ENCODE measurements around the gene WDR1. TPM values are rescaled to one million over a fixed set of nuclear protein-coding genes. Genes with fewer than 3 reads are reported as not detected.

The WDR1 gene
- total RNA-seq, 1 donor = 314 TPM

DNA sequence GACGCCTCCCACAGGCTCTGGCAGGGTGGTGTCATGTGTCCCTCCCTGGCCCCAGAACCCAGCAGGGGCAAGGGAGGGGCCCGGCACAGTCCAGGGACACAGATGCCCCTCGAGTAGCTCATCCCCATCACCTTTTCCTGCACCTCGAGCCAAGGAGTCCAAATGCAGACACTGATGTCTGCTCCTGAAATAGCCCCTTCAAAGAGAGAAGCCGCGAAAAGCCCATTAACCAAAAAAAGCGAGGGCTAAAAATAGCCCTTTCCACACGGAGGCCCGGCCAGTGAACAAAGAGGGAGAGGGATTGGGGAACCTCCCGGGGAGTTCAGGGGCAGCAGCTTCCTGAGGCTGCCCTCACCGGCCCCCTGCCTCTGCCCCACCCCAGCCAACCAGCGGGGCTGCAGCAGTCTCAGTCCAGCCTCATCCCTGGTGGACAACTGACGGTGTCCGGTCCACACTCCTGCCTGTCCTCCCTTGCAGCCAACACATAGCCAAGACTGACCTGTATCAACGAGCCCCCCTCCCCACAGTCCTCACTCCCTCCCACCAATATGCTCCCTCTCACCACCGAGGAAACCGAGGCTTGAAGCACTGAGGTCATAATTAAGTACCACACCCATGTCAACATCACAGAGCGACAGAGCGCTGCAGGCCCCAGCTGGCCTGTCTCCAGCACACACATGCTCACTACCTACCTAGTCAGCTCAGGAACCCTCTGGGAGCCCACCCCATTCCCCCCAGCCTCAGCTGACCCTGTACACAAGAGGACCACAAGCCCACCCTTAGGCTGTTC lies 23.9 kb downstream of the WDR1 start:
- Histone ChIP-seq H3K4me2 (ENCODE audit: insufficient read depth, low read length) (no peak overlapping the region), H3K4me1 (ENCODE audit: insufficient read depth, low read length) (peaks cover 56% of the 10 kb centered on the region), H3K9me3 (ENCODE audit: low read depth, low read length) (no peaks in the 10 kb centered on the region), H3K4me3 (ENCODE audit: insufficient read depth, low read length) (no peak overlapping the region), H3K27ac (ENCODE audit: low read depth, low read length) (peak overlapping the region; percentile 99), H2AFZ (ENCODE audit: low read length) (no peak overlapping the region), H3K79me2 (ENCODE audit: insufficient read depth, low read length) (peaks cover 87% of the 10 kb centered on the region), H4K20me1 (ENCODE audit: insufficient read depth, low read length) (peaks cover 81% of the 10 kb centered on the region), H3K27me3 (ENCODE audit: insufficient read depth, low read length) (no peaks in the 10 kb centered on the region), H3K36me3 (ENCODE audit: insufficient read depth, low read length) (peaks cover 90% of the 10 kb centered on the region)
- DNase-seq (ENCODE audit: insufficient read length, low spot score, missing footprints) = peak; percentile 80
- TF ChIP-seq, protein P1, sequence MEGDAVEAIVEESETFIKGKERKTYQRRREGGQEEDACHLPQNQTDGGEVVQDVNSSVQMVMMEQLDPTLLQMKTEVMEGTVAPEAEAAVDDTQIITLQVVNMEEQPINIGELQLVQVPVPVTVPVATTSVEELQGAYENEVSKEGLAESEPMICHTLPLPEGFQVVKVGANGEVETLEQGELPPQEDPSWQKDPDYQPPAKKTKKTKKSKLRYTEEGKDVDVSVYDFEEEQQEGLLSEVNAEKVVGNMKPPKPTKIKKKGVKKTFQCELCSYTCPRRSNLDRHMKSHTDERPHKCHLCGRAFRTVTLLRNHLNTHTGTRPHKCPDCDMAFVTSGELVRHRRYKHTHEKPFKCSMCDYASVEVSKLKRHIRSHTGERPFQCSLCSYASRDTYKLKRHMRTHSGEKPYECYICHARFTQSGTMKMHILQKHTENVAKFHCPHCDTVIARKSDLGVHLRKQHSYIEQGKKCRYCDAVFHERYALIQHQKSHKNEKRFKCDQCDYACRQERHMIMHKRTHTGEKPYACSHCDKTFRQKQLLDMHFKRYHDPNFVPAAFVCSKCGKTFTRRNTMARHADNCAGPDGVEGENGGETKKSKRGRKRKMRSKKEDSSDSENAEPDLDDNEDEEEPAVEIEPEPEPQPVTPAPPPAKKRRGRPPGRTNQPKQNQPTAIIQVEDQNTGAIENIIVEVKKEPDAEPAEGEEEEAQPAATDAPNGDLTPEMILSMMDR (IDR thresholded peaks at IDR 0.05; ENCODE audit: extremely low read depth, low read depth, low read length) = no peak

DNA sequence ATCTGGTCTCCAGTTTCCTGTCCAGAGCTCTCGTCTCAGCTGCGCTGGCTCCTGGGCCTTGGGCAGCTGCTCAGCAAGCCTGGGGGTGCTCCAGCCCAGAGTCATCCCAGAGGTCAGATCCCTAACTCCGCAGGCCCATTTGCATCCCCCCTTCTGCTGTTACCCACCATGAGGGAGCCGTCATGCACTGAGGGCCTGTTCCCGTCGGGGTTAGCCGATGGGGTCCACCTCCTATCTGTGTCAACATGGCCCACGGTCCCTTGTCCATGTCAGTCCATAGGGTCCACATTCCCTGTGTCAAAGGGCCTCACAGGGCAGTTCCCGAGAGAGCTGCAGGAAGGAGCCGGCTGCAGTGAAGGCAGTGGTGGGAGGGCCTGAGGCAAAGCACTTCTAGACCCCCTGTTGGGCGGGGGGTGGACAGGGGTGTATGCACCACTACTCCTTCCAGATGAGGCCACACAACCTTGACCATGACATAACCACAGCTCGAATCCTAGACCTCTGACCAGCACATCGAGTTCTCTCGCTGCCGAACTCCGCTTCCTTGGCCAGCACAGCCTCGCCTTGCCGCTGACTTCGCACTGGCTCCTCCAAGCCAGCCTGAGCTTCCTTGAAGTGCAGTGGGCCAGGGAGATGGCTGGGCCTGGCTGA lies 24.9 kb downstream of the WDR1 start:
- Histone ChIP-seq H3K79me2 (ENCODE audit: insufficient read depth, low read length) (peaks cover 91% of the 10 kb centered on the region), H3K36me3 (ENCODE audit: insufficient read depth, low read length) (peaks cover 90% of the 10 kb centered on the region), H2AFZ (ENCODE audit: low read length) (no peak overlapping the region), H3K4me1 (ENCODE audit: insufficient read depth, low read length) (peaks cover 46% of the 10 kb centered on the region), H3K27me3 (ENCODE audit: insufficient read depth, low read length) (no peaks in the 10 kb centered on the region), H3K4me2 (ENCODE audit: insufficient read depth, low read length) (no peak overlapping the region), H3K27ac (ENCODE audit: low read depth, low read length) (no peak overlapping the region), H3K9me3 (ENCODE audit: low read depth, low read length) (no peaks in the 10 kb centered on the region), H4K20me1 (ENCODE audit: insufficient read depth, low read length) (peaks cover 80% of the 10 kb centered on the region), H3K4me3 (ENCODE audit: insufficient read depth, low read length) (no peak overlapping the region)
- TF ChIP-seq, protein P1 (IDR thresholded peaks at IDR 0.05; ENCODE audit: extremely low read depth, low read depth, low read length) = no peak
- DNase-seq (ENCODE audit: insufficient read length, low spot score, missing footprints) = peak; percentile 64

DNA sequence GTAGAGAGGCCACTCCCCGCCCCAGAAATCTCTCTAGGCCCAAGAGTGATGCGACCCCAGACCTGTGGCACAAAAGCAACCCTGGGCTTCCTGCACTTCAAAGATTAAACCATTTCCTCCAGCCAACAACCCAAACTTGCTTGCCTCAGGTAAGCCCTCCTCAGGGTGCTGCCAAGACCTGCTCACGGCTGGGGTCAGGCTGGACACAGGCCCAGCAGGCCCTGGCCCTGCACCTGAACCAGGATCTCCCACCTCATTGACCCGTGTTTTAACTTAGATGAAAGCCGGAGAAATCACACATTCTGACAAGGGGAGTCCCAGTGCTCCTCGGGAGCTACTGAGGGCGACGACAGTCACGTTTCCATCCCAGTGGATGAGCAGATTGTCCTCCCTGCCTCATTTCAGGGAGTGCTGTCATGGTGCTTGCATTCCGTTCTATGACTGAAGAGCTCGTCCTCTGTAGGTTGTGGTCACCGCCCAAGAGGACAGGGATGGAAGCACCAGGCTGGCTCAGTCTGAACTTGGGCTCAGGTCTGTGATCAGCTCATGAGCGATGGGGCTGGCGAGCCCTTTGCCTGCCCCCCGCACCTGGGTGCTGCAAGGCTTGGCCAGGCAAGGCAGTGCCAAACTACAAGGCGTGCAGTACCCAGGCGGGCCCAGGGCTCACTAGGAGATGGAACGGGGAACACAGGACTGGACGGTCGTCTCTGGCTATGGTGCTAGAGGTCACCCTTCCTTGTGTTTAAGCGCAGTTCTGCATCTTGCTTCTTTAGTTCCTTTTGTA lies 25.9 kb downstream of the WDR1 start:
- Histone ChIP-seq H3K79me2 (ENCODE audit: insufficient read depth, low read length) (peaks cover 97% of the 10 kb centered on the region), H3K9me3 (ENCODE audit: low read depth, low read length) (no peaks in the 10 kb centered on the region), H3K27ac (ENCODE audit: low read depth, low read length) (peak overlapping the region; percentile 6), H3K4me2 (ENCODE audit: insufficient read depth, low read length) (no peak overlapping the region), H2AFZ (ENCODE audit: low read length) (no peak overlapping the region), H3K27me3 (ENCODE audit: insufficient read depth, low read length) (no peaks in the 10 kb centered on the region), H3K4me1 (ENCODE audit: insufficient read depth, low read length) (peaks cover 36% of the 10 kb centered on the region), H3K36me3 (ENCODE audit: insufficient read depth, low read length) (peaks cover 91% of the 10 kb centered on the region), H3K4me3 (ENCODE audit: insufficient read depth, low read length) (no peak overlapping the region), H4K20me1 (ENCODE audit: insufficient read depth, low read length) (peaks cover 80% of the 10 kb centered on the region)
- peak; percentile 82 for DNase-seq (ENCODE audit: insufficient read length, low spot score, missing footprints)
- TF ChIP-seq, protein P1 (IDR thresholded peaks at IDR 0.05; ENCODE audit: extremely low read depth, low read depth, low read length) = no peak
